Measurements from ENCODE around the gene PCCA. TPM values are rescaled to one million over a fixed set of nuclear protein-coding genes. Genes with fewer than 3 reads are reported as not detected.

PCCA gene
- total RNA-seq, 4 donors from 2014 or later, result 21.2 to 40.9 (median 31.6) TPM

DNA sequence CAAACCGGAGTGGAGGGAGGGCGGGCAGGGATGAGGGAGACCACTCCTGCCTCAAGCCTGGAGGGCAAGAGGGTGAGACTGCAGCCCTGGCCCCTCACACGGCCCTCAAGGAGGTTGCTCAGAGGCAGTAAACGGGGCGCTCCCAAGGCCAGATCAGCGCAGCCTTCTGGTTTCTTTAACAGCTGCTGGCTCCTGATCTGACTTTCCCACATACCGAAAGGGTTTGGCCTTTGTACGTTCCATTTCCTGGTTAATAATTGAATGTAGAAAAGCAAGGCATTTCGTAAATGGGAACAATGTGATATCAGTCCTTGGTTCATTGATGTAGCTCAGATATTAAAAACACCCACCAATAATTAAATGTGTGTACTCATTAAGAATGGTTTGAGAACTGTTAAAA lies 428.2 kb downstream of the PCCA start:
- no peak overlapping the region for H3K4me3 ChIP-seq
- DNase-seq (ENCODE audit: low spot score in 2 of 2), result no peak
- H3K27me3 ChIP-seq, result no peaks in the 10 kb centered on the region
- no peak overlapping the region for H3K27ac ChIP-seq
- no peaks in the 10 kb centered on the region for H3K9me3 ChIP-seq
- WGBS, result 86% methylated on average over 9 of the region's 9 CpGs
- no peaks in the 10 kb centered on the region for H3K36me3 ChIP-seq
- TF ChIP-seq POLR2AphosphoS5 (IDR thresholded peaks at IDR 0.05), result no peak
- TF ChIP-seq CTCF (IDR thresholded peaks at IDR 0.05), result no peak
- TF ChIP-seq EP300 (IDR thresholded peaks at IDR 0.05), result no peak
- no peak for TF ChIP-seq POLR2A (IDR thresholded peaks at IDR 0.05)
- peaks cover 11% of the 10 kb centered on the region for H3K4me1 ChIP-seq

DNA sequence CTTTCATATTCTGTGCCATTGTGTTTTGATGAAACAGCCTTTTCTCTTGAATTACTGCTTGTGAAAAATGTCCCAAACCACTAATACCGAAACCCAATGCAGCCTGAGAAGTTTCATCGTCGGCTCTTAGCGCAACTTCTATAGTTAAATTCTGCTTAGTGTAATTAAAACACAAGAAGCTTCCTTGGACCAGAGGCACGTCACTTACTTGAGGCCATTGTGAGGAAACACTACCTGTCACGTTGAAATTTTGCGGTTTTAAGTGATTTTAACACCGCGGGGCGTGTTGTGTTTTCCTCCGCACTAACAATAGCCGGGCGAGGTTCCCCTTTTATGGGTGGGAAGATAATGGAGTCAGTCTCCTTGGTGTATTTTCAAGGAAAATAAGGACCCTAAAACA lies 428.8 kb downstream of the PCCA start:
- H3K27ac ChIP-seq, result no peak overlapping the region
- TF ChIP-seq POLR2AphosphoS5 (IDR thresholded peaks at IDR 0.05) (no peak), CTCF (IDR thresholded peaks at IDR 0.05) (no peak), EP300 (IDR thresholded peaks at IDR 0.05) (no peak), POLR2A (IDR thresholded peaks at IDR 0.05) (no peak)
- no peaks in the 10 kb centered on the region for H3K27me3 ChIP-seq
- peaks cover 11% of the 10 kb centered on the region for H3K4me1 ChIP-seq
- 88% methylated on average over 13 of the region's 13 CpGs for WGBS
- H3K9me3 ChIP-seq, result no peaks in the 10 kb centered on the region
- no peak overlapping the region for H3K4me3 ChIP-seq
- DNase-seq (ENCODE audit: low spot score in 2 of 2), result no peak
- no peaks in the 10 kb centered on the region for H3K36me3 ChIP-seq

- Histone ChIP-seq H3K4me1 (peaks cover 11% of the 10 kb centered on the region), H3K9me3 (no peaks in the 10 kb centered on the region), H3K36me3 (no peaks in the 10 kb centered on the region), H3K27me3 (no peaks in the 10 kb centered on the region), H3K27ac (no peak overlapping the region), H3K4me3 (no peak overlapping the region)
- no peak for TF ChIP-seq POLR2A (IDR thresholded peaks at IDR 0.05)
- no peak for TF ChIP-seq EP300 (IDR thresholded peaks at IDR 0.05)
- TF ChIP-seq CTCF (IDR thresholded peaks at IDR 0.05), result no peak
- TF ChIP-seq POLR2AphosphoS5 (IDR thresholded peaks at IDR 0.05), result no peak
- 90% methylated on average over 8 of the region's 8 CpGs for WGBS
- no peak for DNase-seq (ENCODE audit: low spot score in 2 of 2)
Observed at GRCh38 chr13:100518394-100519062, 429.6 kb downstream of the PCCA start.

GRCh38 chr13:100519626-100520025 lies 430.7 kb downstream of the PCCA start:
- TF ChIP-seq CTCF (IDR thresholded peaks at IDR 0.05) (no peak), EP300 (IDR thresholded peaks at IDR 0.05) (no peak)
- Histone ChIP-seq H3K27ac (no peak overlapping the region), H3K4me1 (peaks cover under 1% of the 10 kb centered on the region), H3K36me3 (no peaks in the 10 kb centered on the region), H3K4me3 (no peak overlapping the region), H3K9me3 (no peaks in the 10 kb centered on the region), H3K27me3 (no peaks in the 10 kb centered on the region)
- 93% methylated on average over 9 of the region's 9 CpGs for WGBS
- no peak for DNase-seq (ENCODE audit: low spot score in 2 of 2)

DNA sequence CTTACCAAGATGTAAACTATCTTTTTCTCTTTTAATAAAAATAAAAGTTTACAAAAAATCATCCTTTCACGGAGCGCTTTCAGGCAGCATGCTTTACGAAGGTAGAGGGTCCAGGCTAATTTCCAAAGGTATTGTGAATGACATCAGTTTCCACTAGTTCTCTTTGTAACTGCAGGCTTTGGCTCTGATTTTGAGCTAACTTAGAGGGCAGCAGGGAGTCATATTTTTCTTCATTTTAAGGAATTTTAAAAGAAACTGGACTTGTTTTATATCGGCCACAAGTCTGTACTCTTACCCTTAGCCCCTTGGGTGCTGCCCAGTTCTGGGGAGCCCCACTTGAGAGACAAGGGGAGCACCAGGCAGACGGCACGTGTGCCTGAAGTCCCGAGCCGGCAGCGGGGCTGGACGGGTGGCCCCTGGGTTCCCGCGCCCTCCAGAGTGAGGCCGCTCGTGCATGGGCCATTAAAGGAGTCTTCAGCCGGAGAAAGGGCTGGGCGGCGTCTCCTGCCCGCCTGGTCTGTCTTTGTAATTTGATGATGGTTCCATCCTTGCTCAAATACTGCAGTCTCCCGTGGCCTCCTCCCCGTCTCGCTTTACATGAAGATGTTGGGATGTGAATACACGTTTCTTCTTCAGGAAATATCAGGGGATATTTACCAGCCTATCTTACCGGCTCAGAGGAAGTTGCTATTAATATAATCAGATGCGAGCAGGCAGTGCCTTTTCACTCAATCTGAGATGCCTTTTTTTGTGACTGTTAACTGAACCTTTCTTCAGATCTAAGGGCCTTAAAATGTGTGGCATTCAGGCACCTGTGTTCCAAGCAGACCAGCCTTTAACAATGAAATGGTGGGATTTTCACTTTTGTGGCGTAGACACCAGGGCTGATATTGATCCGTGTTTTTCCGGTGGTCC lies 432.3 kb downstream of the PCCA start:
- no peaks in the 10 kb centered on the region for H3K4me1 ChIP-seq
- TF ChIP-seq POLR2AphosphoS5 (IDR thresholded peaks at IDR 0.05) (no peak), CTCF (IDR thresholded peaks at IDR 0.05) (no peak), POLR2A (IDR thresholded peaks at IDR 0.05) (no peak), EP300 (IDR thresholded peaks at IDR 0.05) (no peak)
- no peaks in the 10 kb centered on the region for H3K27me3 ChIP-seq
- H3K4me3 ChIP-seq, result no peak overlapping the region
- no peaks in the 10 kb centered on the region for H3K36me3 ChIP-seq
- DNase-seq (ENCODE audit: low spot score in 2 of 2), result no peak
- H3K9me3 ChIP-seq, result no peaks in the 10 kb centered on the region
- H3K27ac ChIP-seq, result no peak overlapping the region
- WGBS, result 77% methylated on average over 23 of the region's 27 CpGs

Measured in suprapubic skin (tissue), 4 donors.